Endodermal cell (in vitro differentiated cells): Measurements from ENCODE around the gene MPZL1. TPM values are rescaled to one million over a fixed set of nuclear protein-coding genes. Genes with fewer than 3 reads are reported as not detected.

Experiments
- DNase-seq: peaks from one replicate; pipeline ENCODE4 v3.0.0-alpha.2; 2017
- H3K27ac ChIP-seq: 2 replicates; pipeline ENCODE4 v1.5.1; 2013; ENCODE audit warnings: mild to moderate bottlenecking, low read depth, low read length, moderate library complexity
- H3K27me3 ChIP-seq: 2 replicates; pipeline ENCODE4 v1.6.1; 2013; ENCODE audit warnings: mild to moderate bottlenecking, low read length, moderate library complexity; ENCODE audit not compliant: insufficient read depth, control insufficient read depth, poor library complexity, severe bottlenecking
- H3K36me3 ChIP-seq: 2 replicates; pipeline ENCODE4 v1.7.0; 2013; ENCODE audit warnings: mild to moderate bottlenecking, low read length, moderate library complexity; ENCODE audit not compliant: control insufficient read depth, insufficient read depth
- H3K4me1 ChIP-seq: one replicate; pipeline ENCODE4 v1.7.0; 2013; ENCODE audit warnings: low read length; ENCODE audit not compliant: control insufficient read depth, insufficient read depth
- H3K4me3 ChIP-seq: 2 replicates; pipeline ENCODE4 v1.5.1; 2013; ENCODE audit warnings: mild to moderate bottlenecking, low read length, moderate library complexity
- H3K9ac ChIP-seq: 2 replicates; pipeline ENCODE4 v1.6.1; 2013; ENCODE audit warnings: mild to moderate bottlenecking, low read length, moderate library complexity; ENCODE audit not compliant: poor library complexity, severe bottlenecking; ENCODE audit errors: extremely low read depth
- H3K9me3 ChIP-seq: 2 replicates; pipeline ENCODE4 v1.6.1; 2013; ENCODE audit warnings: mild to moderate bottlenecking, low read length, moderate library complexity; ENCODE audit not compliant: control insufficient read depth
- H3K27ac Mint-ChIP-seq: 2 replicates; pipeline ENCODE4 v1.8.0; 2020; ENCODE audit warnings: mixed read lengths
- H3K27me3 Mint-ChIP-seq: 2 replicates; pipeline ENCODE4 v1.8.0; 2021; ENCODE audit warnings: mild to moderate bottlenecking, mixed read lengths; ENCODE audit not compliant: insufficient read depth
- H3K36me3 Mint-ChIP-seq: 2 replicates; pipeline ENCODE4 v1.8.0; 2020; ENCODE audit warnings: low read depth, mixed read lengths
- H3K4me1 Mint-ChIP-seq: 2 replicates; pipeline ENCODE4 v1.8.0; 2020; ENCODE audit warnings: mixed read lengths
- H3K4me3 Mint-ChIP-seq: 2 replicates; pipeline ENCODE4 v1.8.0; 2020; ENCODE audit warnings: mild to moderate bottlenecking, moderate library complexity, mixed read lengths
- H3K9me3 Mint-ChIP-seq: 2 replicates; pipeline ENCODE4 v1.8.0; 2020; ENCODE audit warnings: mild to moderate bottlenecking, mixed read lengths
- CTCF ChIP-seq: fragments of 200-600 bp; sonication (generic); conservative IDR thresholded peaks from 2 replicates; pipeline ENCODE4 v1.5.0; 2021; ENCODE audit warnings: antibody characterized with exemption, mild to moderate bottlenecking
- WGBS, 2 experiments: methylation state at CpG; one replicate each; pipeline versions ENCODE4 v1.1.5 to v1.1.7; 2013; ENCODE audit warnings: missing lambda C conversion rate in 2 of 2, mixed read lengths in 1 of 2; ENCODE audit not compliant: insufficient coverage in 1 of 2, insufficient read length in 1 of 2; 5-methylcytosine and 5-hydroxymethylcytosine counted together
- total RNA-seq, 2 donors: library from RNA; stranded (reverse); fragmentation: NEBNext Ultra II Directional in 1 of 2; extraction: Animal tissue kit (Norgen Biotek cat#: 25700) in 1 of 2; gene quantifications; 2 replicates in 1 of 2; 3 replicates in 1 of 2; pipeline ENCODE4 v1.2.1, GENCODE V29; 2021

The MPZL1 gene
- total RNA-seq, 2 donors from 2014 or later: 111 to 114 TPM

- Mint-ChIP-seq H3K36me3 (peaks cover 8% of the 10 kb centered on the region), H3K4me3 (no peak overlapping the region), H3K9me3 (no peaks in the 10 kb centered on the region), H3K27ac (peak overlapping the region; percentile 31), H3K27me3 (no peaks in the 10 kb centered on the region), H3K4me1 (peaks cover 37% of the 10 kb centered on the region)
- Histone ChIP-seq H3K27me3 (no peaks in the 10 kb centered on the region), H3K4me3 (no peak overlapping the region), H3K27ac (no peak overlapping the region), H3K9ac (no peak overlapping the region), H3K4me1 (no peaks in the 10 kb centered on the region), H3K9me3 (no peaks in the 10 kb centered on the region), H3K36me3 (peaks cover 3% of the 10 kb centered on the region)
- 42 to 48% methylated on average over 2 of the region's 2 CpGs for WGBS, 2 experiments
- no peak for DNase-seq
- no peak for TF ChIP-seq CTCF
Observed at GRCh38 chr1:167761400-167761799, 39.6 kb downstream of the MPZL1 start.

GRCh38 chr1:167762061-167762746 is 40.4 kb downstream of the MPZL1 start:
- Mint-ChIP-seq H3K27me3 (no peaks in the 10 kb centered on the region), H3K4me3 (no peak overlapping the region), H3K27ac (peak overlapping the region; percentile 31)

GRCh38 chr1:167763525-167764220 is 41.9 kb downstream of the MPZL1 start:
- Mint-ChIP-seq H3K9me3 (no peaks in the 10 kb centered on the region), H3K4me1 (peaks cover 32% of the 10 kb centered on the region), H3K36me3 (peaks cover 24% of the 10 kb centered on the region), H3K4me3 (no peak overlapping the region), H3K27me3 (peaks cover 3% of the 10 kb centered on the region), H3K27ac (no peak overlapping the region)
- no peaks in the 10 kb centered on the region for H3K4me1 ChIP-seq
- 91% methylated on average over 5 of the region's 5 CpGs; no CpG with 5 or more reads in 1 of the 2 experiments for WGBS, 2 experiments
- no peak for DNase-seq
- TF ChIP-seq CTCF: no peak
- peaks cover 17% of the 10 kb centered on the region for H3K36me3 ChIP-seq
- peak overlapping the region; percentile 50 for H3K27ac ChIP-seq
- H3K9ac ChIP-seq: no peak overlapping the region
- no peak overlapping the region for H3K4me3 ChIP-seq
- no peaks in the 10 kb centered on the region for H3K27me3 ChIP-seq
- H3K9me3 ChIP-seq: no peaks in the 10 kb centered on the region

More at GRCh38 chr1:167762061-167762746, 40.4 kb downstream of the MPZL1 start:
- peaks cover 7% of the 10 kb centered on the region for H3K36me3 ChIP-seq
- Mint-ChIP-seq H3K9me3 (no peaks in the 10 kb centered on the region), H3K36me3 (peaks cover 12% of the 10 kb centered on the region), H3K4me1 (peaks cover 31% of the 10 kb centered on the region)
- no peaks in the 10 kb centered on the region for H3K27me3 ChIP-seq
- H3K4me3 ChIP-seq: no peak overlapping the region
- H3K9me3 ChIP-seq: no peaks in the 10 kb centered on the region
- H3K27ac ChIP-seq: no peak overlapping the region
- H3K9ac ChIP-seq: no peak overlapping the region
- no peak for DNase-seq
- no peaks in the 10 kb centered on the region for H3K4me1 ChIP-seq
- 94 to 96% methylated on average over 6 to 8 of the region's 8 CpGs for WGBS, 2 experiments
- TF ChIP-seq CTCF: no peak
